Adrenal gland (tissue), 5 donors: ENCODE results near the gene FAU.

ENCODE experiments used
- POLR2A ChIP-seq, 2 donors: fragments of 450-650 bp; IDR thresholded peaks; one replicate each; pipeline ENCODE4 v1.6.1; 2017; ENCODE audit warnings: antibody characterized with exemption in 2 of 2, mild to moderate bottlenecking in 2 of 2, moderate library complexity in 1 of 2
- TF ChIP-seq, protein P1 (sequence below), 6 experiments: fragments of 450-650 bp in 4 of 6; fragments of 200-600 bp in 2 of 6; sonication (generic) in 1 of 6; IDR thresholded peaks; 1 replicate in 5 of 6; 2 replicates in 1 of 6; pipeline versions ENCODE4 v1.5.1 to v1.8.0; 2016 to 2021; ENCODE audit warnings: antibody characterized with exemption in 6 of 6, mild to moderate bottlenecking in 2 of 6, moderate library complexity in 1 of 6
- donor health status: DM: no; HTN: no; CAD: no.

GRCh38 chr11:65165410-65166317, 43.7 kb upstream of the FAU start:
- no peak for TF ChIP-seq POLR2A (IDR thresholded peaks at IDR 0.05)
- TF ChIP-seq, protein P1, sequence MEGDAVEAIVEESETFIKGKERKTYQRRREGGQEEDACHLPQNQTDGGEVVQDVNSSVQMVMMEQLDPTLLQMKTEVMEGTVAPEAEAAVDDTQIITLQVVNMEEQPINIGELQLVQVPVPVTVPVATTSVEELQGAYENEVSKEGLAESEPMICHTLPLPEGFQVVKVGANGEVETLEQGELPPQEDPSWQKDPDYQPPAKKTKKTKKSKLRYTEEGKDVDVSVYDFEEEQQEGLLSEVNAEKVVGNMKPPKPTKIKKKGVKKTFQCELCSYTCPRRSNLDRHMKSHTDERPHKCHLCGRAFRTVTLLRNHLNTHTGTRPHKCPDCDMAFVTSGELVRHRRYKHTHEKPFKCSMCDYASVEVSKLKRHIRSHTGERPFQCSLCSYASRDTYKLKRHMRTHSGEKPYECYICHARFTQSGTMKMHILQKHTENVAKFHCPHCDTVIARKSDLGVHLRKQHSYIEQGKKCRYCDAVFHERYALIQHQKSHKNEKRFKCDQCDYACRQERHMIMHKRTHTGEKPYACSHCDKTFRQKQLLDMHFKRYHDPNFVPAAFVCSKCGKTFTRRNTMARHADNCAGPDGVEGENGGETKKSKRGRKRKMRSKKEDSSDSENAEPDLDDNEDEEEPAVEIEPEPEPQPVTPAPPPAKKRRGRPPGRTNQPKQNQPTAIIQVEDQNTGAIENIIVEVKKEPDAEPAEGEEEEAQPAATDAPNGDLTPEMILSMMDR (IDR thresholded peaks at IDR 0.05) = no peak
